Tibial artery (tissue), 4 donors: ENCODE results near the gene FARS2.

Experiments used
- DNase-seq, 2 donors: peaks; one replicate each; pipeline ENCODE4 v3.0.0-alpha.2; 2019
- H3K27ac ChIP-seq, 2 donors: fragments of 200-600 bp; sonication (generic) in 1 of 2; 1 replicate in 1 of 2; 2 replicates in 1 of 2; pipeline ENCODE4 v1.5.1; 2018 to 2019; ENCODE audit warnings: mild to moderate bottlenecking in 1 of 2
- H3K27me3 ChIP-seq, 2 donors: fragments of 200-600 bp; sonication (generic) in 1 of 2; one replicate each; pipeline versions ENCODE4 v1.5.1 to v1.6.0; 2016 to 2019
- H3K36me3 ChIP-seq, 3 donors: fragments of 200-600 bp; sonication (generic) in 2 of 3; one replicate each; pipeline ENCODE4 v1.5.1; 2016 to 2019; ENCODE audit warnings: mild to moderate bottlenecking in 2 of 3
- H3K4me1 ChIP-seq, 4 donors: fragments of 200-600 bp; sonication (generic) in 2 of 4; 1 replicate in 3 of 4; 2 replicates in 1 of 4; pipeline ENCODE4 v1.5.1; 2016 to 2019
- H3K4me3 ChIP-seq, 2 donors: fragments of 200-600 bp; sonication (generic) in 1 of 2; 1 replicate in 1 of 2; 2 replicates in 1 of 2; pipeline ENCODE4 v1.5.1; 2018 to 2019; ENCODE audit warnings: mild to moderate bottlenecking in 2 of 2
- H3K9me3 ChIP-seq, 3 donors: fragments of 200-600 bp; sonication (generic) in 1 of 3; one replicate each; pipeline ENCODE4 v1.5.1; 2016 to 2019
- intact Hi-C: fragments of 100-400 bp; cut with DNase I; formaldehyde crosslinking; loops from one replicate; pipeline ENCODE4 v1.15.0; 2023; ENCODE audit warnings: low total_unique reads
- TF ChIP-seq, protein P1 (sequence below), 2 experiments: fragments of 200-600 bp in 1 of 2; fragments of 450-650 bp in 1 of 2; IDR thresholded peaks; one replicate each; pipeline ENCODE4 v1.5.1; 2017 to 2019; ENCODE audit warnings: antibody characterized with exemption in 2 of 2, mild to moderate bottlenecking in 1 of 2, moderate library complexity in 1 of 2

FARS2 gene

GRCh38 chr6:5638666-5639065, 377.4 kb downstream of the FARS2 start:
- Histone ChIP-seq H3K9me3 (peaks cover 7 to 9% (median 9%) of the 10 kb centered on the region in 3 donors), H3K27ac (no peak overlapping the region), H3K27me3 (no peaks in the 10 kb centered on the region), H3K36me3 (peaks cover 0 to 5% (median 0%) of the 10 kb centered on the region in 3 donors), H3K4me3 (no peak overlapping the region), H3K4me1 (no peaks in the 10 kb centered on the region)
- intact Hi-C loops: no loop called here
- DNase-seq: no peak
- TF ChIP-seq, protein P1, sequence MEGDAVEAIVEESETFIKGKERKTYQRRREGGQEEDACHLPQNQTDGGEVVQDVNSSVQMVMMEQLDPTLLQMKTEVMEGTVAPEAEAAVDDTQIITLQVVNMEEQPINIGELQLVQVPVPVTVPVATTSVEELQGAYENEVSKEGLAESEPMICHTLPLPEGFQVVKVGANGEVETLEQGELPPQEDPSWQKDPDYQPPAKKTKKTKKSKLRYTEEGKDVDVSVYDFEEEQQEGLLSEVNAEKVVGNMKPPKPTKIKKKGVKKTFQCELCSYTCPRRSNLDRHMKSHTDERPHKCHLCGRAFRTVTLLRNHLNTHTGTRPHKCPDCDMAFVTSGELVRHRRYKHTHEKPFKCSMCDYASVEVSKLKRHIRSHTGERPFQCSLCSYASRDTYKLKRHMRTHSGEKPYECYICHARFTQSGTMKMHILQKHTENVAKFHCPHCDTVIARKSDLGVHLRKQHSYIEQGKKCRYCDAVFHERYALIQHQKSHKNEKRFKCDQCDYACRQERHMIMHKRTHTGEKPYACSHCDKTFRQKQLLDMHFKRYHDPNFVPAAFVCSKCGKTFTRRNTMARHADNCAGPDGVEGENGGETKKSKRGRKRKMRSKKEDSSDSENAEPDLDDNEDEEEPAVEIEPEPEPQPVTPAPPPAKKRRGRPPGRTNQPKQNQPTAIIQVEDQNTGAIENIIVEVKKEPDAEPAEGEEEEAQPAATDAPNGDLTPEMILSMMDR (IDR thresholded peaks at IDR 0.05): no peak

DNA sequence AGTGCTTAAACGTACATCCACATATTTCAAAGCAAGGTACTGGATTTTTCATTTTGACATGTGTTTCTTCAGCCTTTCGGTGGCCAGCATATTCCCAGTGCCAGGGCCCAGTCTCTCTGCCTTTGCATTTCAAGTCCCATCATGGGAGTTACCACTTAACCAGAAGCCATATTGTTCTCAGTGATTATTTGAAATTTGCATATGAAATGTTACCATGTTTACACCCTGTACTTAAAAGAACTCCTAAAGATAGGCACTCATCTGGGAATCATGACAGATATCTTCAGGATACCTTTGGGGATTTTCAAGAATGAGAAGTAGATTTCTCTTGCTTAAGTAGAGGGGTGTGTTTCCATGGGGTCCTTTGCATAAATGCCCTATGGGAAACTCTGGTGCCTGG, 377.9 kb downstream of the FARS2 start:
- Histone ChIP-seq H3K27ac (no peak overlapping the region), H3K4me3 (no peak overlapping the region), H3K36me3 (peaks cover 0 to 5% (median 0%) of the 10 kb centered on the region in 3 donors), H3K27me3 (no peaks in the 10 kb centered on the region), H3K4me1 (no peaks in the 10 kb centered on the region), H3K9me3 (peaks cover 7 to 9% (median 9%) of the 10 kb centered on the region in 3 donors)
- intact Hi-C loops: no loop called here
- no peak for DNase-seq
- TF ChIP-seq, protein P1 (IDR thresholded peaks at IDR 0.05): no peak

DNA sequence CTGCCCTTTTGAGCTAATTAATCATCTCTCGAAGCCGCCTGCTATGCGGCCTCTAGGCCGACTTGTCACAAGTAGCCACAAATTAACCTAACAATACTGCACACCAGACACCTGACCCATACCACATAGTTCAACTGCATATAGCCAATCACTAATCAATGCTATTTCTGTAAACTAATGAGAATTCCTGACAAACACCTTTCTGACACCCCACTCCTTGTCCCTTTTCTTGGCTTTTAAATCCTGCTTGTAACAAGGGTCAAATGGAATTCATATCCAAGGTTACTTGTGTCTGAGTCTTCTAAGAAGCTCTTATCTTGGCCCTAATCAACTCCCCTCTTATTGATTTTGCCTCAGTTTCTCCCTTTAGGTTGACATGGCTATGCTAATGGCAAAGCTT, 379.3 kb downstream of the FARS2 start:
- Histone ChIP-seq H3K4me1 (no peaks in the 10 kb centered on the region), H3K36me3 (peaks cover 0 to 5% (median 0%) of the 10 kb centered on the region in 3 donors), H3K9me3 (peaks cover 7 to 9% (median 9%) of the 10 kb centered on the region in 3 donors), H3K4me3 (no peak overlapping the region), H3K27me3 (no peaks in the 10 kb centered on the region), H3K27ac (no peak overlapping the region)
- intact Hi-C loops: no loop called here
- TF ChIP-seq, protein P1 (IDR thresholded peaks at IDR 0.05): no peak
- DNase-seq: no peak

GRCh38 chr6:5644523-5645185, 383.3 kb downstream of the FARS2 start:
- TF ChIP-seq, protein P1 (IDR thresholded peaks at IDR 0.05): no peak
- Histone ChIP-seq H3K36me3 (peaks cover 0 to 5% (median 0%) of the 10 kb centered on the region in 3 donors), H3K9me3 (peaks cover 7 to 9% (median 9%) of the 10 kb centered on the region in 3 donors), H3K4me1 (no peaks in the 10 kb centered on the region), H3K27me3 (no peaks in the 10 kb centered on the region), H3K27ac (no peak overlapping the region), H3K4me3 (no peak overlapping the region)
- DNase-seq: no peak
- intact Hi-C loops: no loop called here

DNA sequence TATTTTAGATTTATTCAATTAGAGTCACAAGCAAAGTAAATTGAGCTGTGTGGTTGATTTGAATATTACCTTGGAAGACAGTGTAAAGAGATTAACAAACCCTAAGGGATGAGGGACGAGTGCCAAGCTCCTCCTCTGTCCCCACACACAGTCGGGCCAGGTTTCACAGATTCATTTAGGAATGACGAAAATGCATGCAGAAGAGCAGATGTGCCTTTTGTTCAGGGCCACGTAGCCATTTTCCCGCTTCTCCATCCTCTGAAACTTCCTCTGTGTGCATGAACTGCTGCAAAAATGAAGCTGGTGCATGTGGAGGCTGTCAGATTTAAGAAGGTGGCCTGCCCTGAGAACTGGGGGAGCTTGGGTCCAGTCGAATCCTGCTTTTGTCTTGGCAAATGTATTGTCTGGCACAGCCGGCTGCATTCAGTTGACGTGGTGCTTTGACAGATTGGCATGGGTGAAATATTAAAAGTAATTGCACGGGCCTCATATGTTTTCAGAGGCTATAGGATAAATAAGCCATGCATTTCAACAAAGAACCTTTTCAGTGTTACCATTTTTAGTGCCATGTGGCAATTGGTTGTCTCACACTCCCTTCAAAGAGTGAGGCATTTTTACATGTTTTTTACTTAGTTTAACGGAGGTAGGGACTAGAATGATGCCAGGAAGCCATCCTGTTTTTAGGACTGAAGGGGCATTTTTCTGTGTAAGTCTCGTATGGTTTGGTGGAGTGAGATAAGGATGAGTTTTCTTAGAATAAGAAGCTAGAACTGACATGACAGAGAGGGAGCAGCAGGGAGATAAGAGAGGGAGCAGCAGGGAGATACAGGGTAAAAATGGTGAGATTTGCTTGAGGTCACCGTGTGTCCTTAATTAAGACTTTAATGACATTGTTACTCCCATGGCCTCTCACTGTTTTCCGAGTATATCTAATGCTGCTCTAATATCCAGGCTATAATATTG, 384.3 kb downstream of the FARS2 start:
- H3K27ac ChIP-seq: no peak overlapping the region
- TF ChIP-seq, protein P1 (IDR thresholded peaks at IDR 0.05): no peak
- H3K4me1 ChIP-seq: no peaks in the 10 kb centered on the region
- DNase-seq: no peak
- peaks cover 0 to 5% (median 0%) of the 10 kb centered on the region in 3 donors for H3K36me3 ChIP-seq
- intact Hi-C loops: no loop called here
- no peaks in the 10 kb centered on the region for H3K27me3 ChIP-seq
- no peak overlapping the region for H3K4me3 ChIP-seq
- peaks cover 3 to 5% (median 3%) of the 10 kb centered on the region in 3 donors for H3K9me3 ChIP-seq
